Psoas muscle (tissue), 8 donors: ENCODE results near the gene GET3. TPM values are rescaled to one million over a fixed set of nuclear protein-coding genes. Genes with fewer than 3 reads are reported as not detected.
"Not testable (repeated sequence)": the region's sequence is repeated elsewhere in the genome, so short reads cannot be mapped to it uniquely, and the experiment has no call there.

Experiments used
- ATAC-seq, 4 donors: fragments of 200-7000 bp; cut with Tn5 transposase; one replicate each; pipeline ENCODE4 v1.9.1; 2020; ENCODE audit warnings: moderate library complexity in 3 of 4, mild to moderate bottlenecking in 2 of 4
- DNase-seq, 2 donors: peaks; one replicate each; pipeline ENCODE4 v3.0.0-alpha.2; 2020
- H3K27ac ChIP-seq: fragments of 200-600 bp; one replicate; pipeline ENCODE4 v1.8.0; 2022
- H3K27me3 ChIP-seq, 3 donors: fragments of 200-600 bp in 1 of 3; one replicate each; pipeline versions ENCODE4 v1.6.1 to v1.8.0; 2013 to 2022; ENCODE audit warnings: low read length in 2 of 3, mild to moderate bottlenecking in 2 of 3, moderate library complexity in 1 of 3; ENCODE audit not compliant: insufficient read depth in 3 of 3
- H3K36me3 ChIP-seq, 2 donors: fragments of 200-600 bp in 1 of 2; one replicate each; pipeline versions ENCODE4 v1.6.1 to v1.8.0; 2013 to 2022; ENCODE audit warnings: low read depth in 1 of 2, mild to moderate bottlenecking in 1 of 2, moderate library complexity in 1 of 2; ENCODE audit not compliant: insufficient read depth in 1 of 2
- H3K4me1 ChIP-seq: fragments of 200-600 bp; one replicate; pipeline ENCODE4 v1.8.0; 2022
- H3K4me3 ChIP-seq: fragments of 200-600 bp; one replicate; pipeline ENCODE4 v1.8.0; 2022; ENCODE audit warnings: mild to moderate bottlenecking
- H3K9me3 ChIP-seq: fragments of 200-600 bp; one replicate; pipeline ENCODE4 v1.8.0; 2022
- WGBS, 3 donors: extraction: QIAGEN DNeasy Blood & Tissue Kit; methylation state at CpG; one replicate each; pipeline versions ENCODE4 v1.1.6 to v1.1.7; 2013; 5-methylcytosine and 5-hydroxymethylcytosine counted together
- intact Hi-C, 2 donors: fragments of 100-400 bp; cut with DNase I; formaldehyde crosslinking; loops; one replicate each; pipeline versions ENCODE4 v1.11.0 to v1.14.2; 2022
- polyA plus RNA-seq, 3 donors: library from polyadenylated mRNA; stranded (reverse); fragments of 200-250 nt; gene quantifications; one replicate each; pipeline ENCODE4 v1.2.3, GENCODE V29; 2013
- total RNA-seq, 4 donors: library from RNA; stranded (reverse); fragmentation: NEBNext Ultra II Directional in 2 of 4; extraction: Animal tissue kit (Norgen Biotek cat#: 25700) in 2 of 4; gene quantifications; one replicate each; pipeline versions ENCODE4 v1.2.1 to v1.2.4, GENCODE V29; 2021 to 2023
- TF ChIP-seq, protein P1 (sequence below): fragments of 200-600 bp; IDR thresholded peaks from one replicate; pipeline ENCODE4 v1.8.0; 2022; ENCODE audit warnings: antibody characterized with exemption
- donor health status: healthy with polysubstance abuse.
- donor health status: DM: no; HTN: no; CAD: no; lungs with moderate emphysema.
- donor health status: Bipolar disorder and iron deficiency.
- donor health status: healthy.
- donor health status: DM: yes; HTN: yes; CAD: no.
- donor health status: DM: no; HTN: no; CAD: no.
- donor health status: DM: no; HTN: no; CAD: no.
- donor health status: DM: yes; HTN: yes; CAD: no.

The GET3 gene
- total and polyA plus RNA-seq, 7 donors: 43.0 to 135 (median 52.8) TPM

- intact Hi-C loops: loop anchor here (5.0 kb wide), 2 partner anchors 35 to 75 kb away; partner anchors contain the start of gene TNPO2 (in 1 of the 2)
- peaks cover 0 to 31% of the 10 kb centered on the region in 2 donors for H3K36me3 ChIP-seq
- H3K4me3 ChIP-seq: no peak overlapping the region
- 88 to 89% (median 88%) methylated on average over 6 of the region's 6 CpGs for WGBS, 3 donors
- H3K9me3 ChIP-seq: no peaks in the 10 kb centered on the region
- H3K27ac ChIP-seq: no peak overlapping the region
- DNase-seq (no peak), ATAC-seq (no peak)
- TF ChIP-seq, protein P1, sequence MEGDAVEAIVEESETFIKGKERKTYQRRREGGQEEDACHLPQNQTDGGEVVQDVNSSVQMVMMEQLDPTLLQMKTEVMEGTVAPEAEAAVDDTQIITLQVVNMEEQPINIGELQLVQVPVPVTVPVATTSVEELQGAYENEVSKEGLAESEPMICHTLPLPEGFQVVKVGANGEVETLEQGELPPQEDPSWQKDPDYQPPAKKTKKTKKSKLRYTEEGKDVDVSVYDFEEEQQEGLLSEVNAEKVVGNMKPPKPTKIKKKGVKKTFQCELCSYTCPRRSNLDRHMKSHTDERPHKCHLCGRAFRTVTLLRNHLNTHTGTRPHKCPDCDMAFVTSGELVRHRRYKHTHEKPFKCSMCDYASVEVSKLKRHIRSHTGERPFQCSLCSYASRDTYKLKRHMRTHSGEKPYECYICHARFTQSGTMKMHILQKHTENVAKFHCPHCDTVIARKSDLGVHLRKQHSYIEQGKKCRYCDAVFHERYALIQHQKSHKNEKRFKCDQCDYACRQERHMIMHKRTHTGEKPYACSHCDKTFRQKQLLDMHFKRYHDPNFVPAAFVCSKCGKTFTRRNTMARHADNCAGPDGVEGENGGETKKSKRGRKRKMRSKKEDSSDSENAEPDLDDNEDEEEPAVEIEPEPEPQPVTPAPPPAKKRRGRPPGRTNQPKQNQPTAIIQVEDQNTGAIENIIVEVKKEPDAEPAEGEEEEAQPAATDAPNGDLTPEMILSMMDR: no peak
- no peaks in the 10 kb centered on the region for H3K27me3 ChIP-seq
- peaks cover 20% of the 10 kb centered on the region for H3K4me1 ChIP-seq
Measured at GRCh38 chr19:12797141-12797587, 59.9 kb downstream of the GET3 start.

- H3K27ac ChIP-seq, H3K9me3 ChIP-seq, H3K4me3 ChIP-seq, DNase-seq, ATAC-seq, H3K27me3 ChIP-seq: not testable (repeated sequence)
- Histone ChIP-seq H3K4me1 (peaks cover 25% of the 10 kb centered on the region), H3K36me3 (peaks cover 0 to 31% of the 10 kb centered on the region in 2 donors)
- intact Hi-C loops: loop anchor here (5.0 kb wide), 2 partner anchors 35 to 75 kb away; partner anchors contain the start of gene TNPO2 (in 1 of the 2)
- 94 to 98% (median 95%) methylated on average over 7 of the region's 7 CpGs for WGBS, 3 donors
Measured at GRCh38 chr19:12797607-12798006, 60.3 kb downstream of the GET3 start.

Other genes starting within 250 kb of the GET3 start
- gene ZNF564, start 186.0 kb upstream of the GET3 start, total RNA-seq: 1 to 10 TPM; 3.5 to 6.2 (median 5.4) TPM
- gene ZNF564, start 186.0 kb upstream of the GET3 start, polyA plus RNA-seq: 1 to 10 TPM; 3.2 to 6.0 (median 4.6) TPM
- gene ZNF490, start 126.7 kb upstream of the GET3 start, total RNA-seq: 1 to 10 TPM; 1.6 to 4.9 (median 2.9) TPM
- gene ZNF490, start 126.7 kb upstream of the GET3 start, polyA plus RNA-seq: 1 to 10 TPM in 1 of 3 donors, under 1 TPM in 2; 0.17 to 1.8 (median 0.27) TPM
- gene ZNF791, start 126.6 kb upstream of the GET3 start, total RNA-seq: 10 to 100 TPM in 2 of 4 donors, 1 to 10 TPM in 2; 8.7 to 18.9 (median 10.9) TPM
- 1 to 10 TPM; 4.1 to 8.8 (median 4.3) TPM for gene ZNF791, start 126.6 kb upstream of the GET3 start, polyA plus RNA-seq
- 10 to 100 TPM; 14.6 to 20.5 (median 16.2) TPM for gene MAN2B1, start 70.8 kb upstream of the GET3 start, total RNA-seq
- 10 to 100 TPM in 2 of 3 donors, 1 to 10 TPM in 1; 9.6 to 17.8 (median 14.1) TPM for gene MAN2B1, start 70.8 kb upstream of the GET3 start, polyA plus RNA-seq
- gene WDR83, start 70.7 kb upstream of the GET3 start, total RNA-seq: 1 to 10 TPM; 1.8 to 5.8 (median 3.7) TPM
- gene WDR83, start 70.7 kb upstream of the GET3 start, polyA plus RNA-seq: 1 to 10 TPM; 3.8 to 9.1 (median 5.8) TPM
- gene DHPS, start 55.6 kb upstream of the GET3 start, total RNA-seq: 10 to 100 TPM; 75.6 to 86.7 (median 82.9) TPM
- 10 to 100 TPM; 70.0 to 84.2 (median 83.8) TPM for gene DHPS, start 55.6 kb upstream of the GET3 start, polyA plus RNA-seq
- not detected for gene GNG14, start 49.5 kb upstream of the GET3 start, total RNA-seq
- not detected for gene GNG14, start 49.5 kb upstream of the GET3 start, polyA plus RNA-seq
- gene FBXW9, start 40.9 kb upstream of the GET3 start, total RNA-seq: 1 to 10 TPM; 1.2 to 2.2 (median 1.6) TPM
- gene FBXW9, start 40.9 kb upstream of the GET3 start, polyA plus RNA-seq: 1 to 10 TPM; 4.1 to 9.2 (median 4.4) TPM
- gene TNPO2, start 13.6 kb upstream of the GET3 start, total RNA-seq: 10 to 100 TPM; 29.0 to 48.1 (median 37.3) TPM
- 10 to 100 TPM; 17.4 to 31.2 (median 28.6) TPM for gene TNPO2, start 13.6 kb upstream of the GET3 start, polyA plus RNA-seq
- 100 to 1,000 TPM in 3 of 4 donors, 10 to 100 TPM in 1; 78.6 to 124 (median 108) TPM for gene TRIR, start 2.8 kb upstream of the GET3 start, total RNA-seq
- 100 to 1,000 TPM; 183 to 309 (median 187) TPM for gene TRIR, start 2.8 kb upstream of the GET3 start, polyA plus RNA-seq
- not detected for gene BEST2, start 14.3 kb downstream of the GET3 start, total RNA-seq
- gene BEST2, start 14.3 kb downstream of the GET3 start, polyA plus RNA-seq: under 1 TPM; 0.04 to 0.37 (median 0.08) TPM
- gene HOOK2, start 38.1 kb downstream of the GET3 start, total RNA-seq: 10 to 100 TPM; 20.3 to 33.0 (median 23.8) TPM
- gene HOOK2, start 38.1 kb downstream of the GET3 start, polyA plus RNA-seq: 10 to 100 TPM; 11.3 to 21.7 (median 19.0) TPM
- gene JUNB, start 54.0 kb downstream of the GET3 start, total RNA-seq: 100 to 1,000 TPM in 2 of 4 donors, 10 to 100 TPM in 2; 29.2 to 217 (median 73.6) TPM
- 100 to 1,000 TPM in 1 of 3 donors, 10 to 100 TPM in 2; 25.1 to 145 (median 31.9) TPM for gene JUNB, start 54.0 kb downstream of the GET3 start, polyA plus RNA-seq
- gene PRDX2, start 64.3 kb downstream of the GET3 start, total RNA-seq: 100 to 1,000 TPM; 273 to 419 (median 370) TPM
- 100 to 1,000 TPM; 329 to 535 (median 396) TPM for gene PRDX2, start 64.3 kb downstream of the GET3 start, polyA plus RNA-seq
- 1 to 10 TPM in 3 of 4 donors, under 1 TPM in 1; 0.92 to 3.2 (median 2.0) TPM for gene THSD8, start 64.6 kb downstream of the GET3 start, total RNA-seq
- 1 to 10 TPM; 1.9 to 2.5 (median 2.0) TPM for gene THSD8, start 64.6 kb downstream of the GET3 start, polyA plus RNA-seq
- 1 to 10 TPM; 2.4 to 5.0 (median 3.0) TPM for gene RNASEH2A, start 69.1 kb downstream of the GET3 start, total RNA-seq
- 1 to 10 TPM; 3.6 to 9.0 (median 8.6) TPM for gene RNASEH2A, start 69.1 kb downstream of the GET3 start, polyA plus RNA-seq
- gene RTBDN, start 97.1 kb downstream of the GET3 start, total RNA-seq: not detected
- gene RTBDN, start 97.1 kb downstream of the GET3 start, polyA plus RNA-seq: under 1 TPM in 1 of 3 donors, not detected in 2; 0.05 TPM
- gene MAST1, start 101.0 kb downstream of the GET3 start, total RNA-seq: not detected
- gene MAST1, start 101.0 kb downstream of the GET3 start, polyA plus RNA-seq: under 1 TPM; 0.09 to 0.13 (median 0.10) TPM
- gene DNASE2, start 144.0 kb downstream of the GET3 start, total RNA-seq: 10 to 100 TPM in 2 of 4 donors, 1 to 10 TPM in 2; 5.5 to 23.0 (median 13.1) TPM
- gene DNASE2, start 144.0 kb downstream of the GET3 start, polyA plus RNA-seq: 10 to 100 TPM in 1 of 3 donors, 1 to 10 TPM in 2; 5.9 to 14.8 (median 7.5) TPM
- under 1 TPM in 2 of 4 donors, not detected in 2; 0.34 to 0.37 TPM for gene KLF1, start 149.7 kb downstream of the GET3 start, total RNA-seq
- gene KLF1, start 149.7 kb downstream of the GET3 start, polyA plus RNA-seq: under 1 TPM in 1 of 3 donors, not detected in 2; 0.18 TPM
- gene GCDH, start 153.7 kb downstream of the GET3 start, total RNA-seq: 10 to 100 TPM; 18.9 to 45.2 (median 31.2) TPM
- 10 to 100 TPM; 21.1 to 28.8 (median 21.9) TPM for gene GCDH, start 153.7 kb downstream of the GET3 start, polyA plus RNA-seq
- gene SYCE2, start 181.8 kb downstream of the GET3 start, total RNA-seq: not detected
- gene SYCE2, start 181.8 kb downstream of the GET3 start, polyA plus RNA-seq: under 1 TPM in 1 of 3 donors, not detected in 2; 0.05 TPM
- 10 to 100 TPM; 45.9 to 65.1 (median 59.1) TPM for gene FARSA, start 196.2 kb downstream of the GET3 start, total RNA-seq
- gene FARSA, start 196.2 kb downstream of the GET3 start, polyA plus RNA-seq: 100 to 1,000 TPM in 1 of 3 donors, 10 to 100 TPM in 2; 61.6 to 161 (median 93.3) TPM
- 100 to 1,000 TPM; 124 to 219 (median 175) TPM for gene CALR, start 201.1 kb downstream of the GET3 start, total RNA-seq
- gene CALR, start 201.1 kb downstream of the GET3 start, polyA plus RNA-seq: 100 to 1,000 TPM; 134 to 273 (median 146) TPM
- 100 to 1,000 TPM; 424 to 704 (median 500) TPM for gene RAD23A, start 208.4 kb downstream of the GET3 start, total RNA-seq
- gene RAD23A, start 208.4 kb downstream of the GET3 start, polyA plus RNA-seq: 100 to 1,000 TPM; 403 to 801 (median 728) TPM
- gene GADD45GIP1, start 219.7 kb downstream of the GET3 start, total RNA-seq: 10 to 100 TPM; 22.4 to 35.6 (median 29.3) TPM
- 100 to 1,000 TPM in 1 of 3 donors, 10 to 100 TPM in 2; 50.6 to 119 (median 62.5) TPM for gene GADD45GIP1, start 219.7 kb downstream of the GET3 start, polyA plus RNA-seq
- gene DAND5, start 232.1 kb downstream of the GET3 start, total RNA-seq: under 1 TPM in 1 of 4 donors, not detected in 3; 0.26 TPM
- not detected for gene DAND5, start 232.1 kb downstream of the GET3 start, polyA plus RNA-seq